Activated CD8-positive, alpha-beta T cell treated with anti-CD3 and anti-CD28 coated beads for 36 hours (primary cell): ENCODE measurements around the gene SH3PXD2B. TPM values are rescaled to one million over a fixed set of nuclear protein-coding genes. Genes with fewer than 3 reads are reported as not detected.
"Not testable (repeated sequence)": the region's sequence is repeated elsewhere in the genome, so short reads cannot be mapped to it uniquely, and the experiment has no call there.

Experiments used
- ATAC-seq: fragments of 200-7000 bp; cut with Tn5 transposase; one replicate; pipeline ENCODE4 v1.10.0; 2021; ENCODE audit warnings: mild to moderate bottlenecking, moderate library complexity
- CTCF ChIA-PET: fragments of 350-600 bp; sonication (Branson Sonifier 250); formaldehyde crosslinking; loops from one replicate; lab custom pipeline; 2021; ENCODE audit warnings: antibody characterized with exemption; lab: Charles Lee
- POLR2A ChIA-PET: fragments of 350-600 bp; sonication (Branson Sonifier 250); formaldehyde crosslinking; loops from one replicate; lab custom pipeline; 2021; ENCODE audit warnings: antibody characterized with exemption; lab: Charles Lee
- DNase-seq: peaks from one replicate; pipeline ENCODE4 v3.0.0-alpha.2; 2020
- H3K27ac Mint-ChIP-seq: one replicate; pipeline ENCODE4 v1.8.0; 2021; ENCODE audit warnings: mild to moderate bottlenecking, mixed read lengths
- H3K27me3 Mint-ChIP-seq: one replicate; pipeline ENCODE4 v1.8.0; 2021; ENCODE audit warnings: mixed read lengths
- H3K36me3 Mint-ChIP-seq: one replicate; pipeline ENCODE4 v1.8.0; 2021; ENCODE audit warnings: low read depth, mixed read lengths
- H3K4me1 Mint-ChIP-seq: one replicate; pipeline ENCODE4 v1.8.0; 2021; ENCODE audit warnings: low read depth, mixed read lengths
- H3K4me3 Mint-ChIP-seq: one replicate; pipeline ENCODE4 v1.8.0; 2021; ENCODE audit warnings: mild to moderate bottlenecking, moderate library complexity, mixed read lengths
- H3K9me3 Mint-ChIP-seq: one replicate; pipeline ENCODE4 v1.8.0; 2021; ENCODE audit warnings: mixed read lengths
- CTCF ChIP-seq: fragments of 200-600 bp; IDR thresholded peaks from one replicate; pipeline ENCODE4 v1.8.0; 2022; ENCODE audit warnings: antibody characterized with exemption, mild to moderate bottlenecking
- intact Hi-C: fragments of 100-400 bp; cut with micrococcal nuclease; formaldehyde crosslinking; loops from one replicate; pipeline ENCODE4 v1.10.0; 2022
- total RNA-seq, 2 experiments: library from RNA; stranded (reverse); gene quantifications; one replicate each; pipeline ENCODE4 v1.2.3, GENCODE V29; 2021

The SH3PXD2B gene
- total RNA-seq, 2 experiments from 2014 or later, result 0.38 to 0.47 TPM

- H3K27ac Mint-ChIP-seq, result no peak overlapping the region
- TF ChIP-seq CTCF, result no peak
- H3K27me3 Mint-ChIP-seq, result peaks cover 2% of the 10 kb centered on the region
- ATAC-seq, result no peak
- no peak overlapping the region for H3K4me3 Mint-ChIP-seq
- H3K36me3 Mint-ChIP-seq, result no peaks in the 10 kb centered on the region
- ChIA-PET POLR2A (no interaction called here), CTCF (no interaction called here)
- intact Hi-C loops, result no loop called here
- no peaks in the 10 kb centered on the region for H3K4me1 Mint-ChIP-seq
- H3K9me3 Mint-ChIP-seq, result no peaks in the 10 kb centered on the region
- no peak for DNase-seq
These were observed 98.3 kb downstream of the SH3PXD2B start for GRCh38 chr5:172356047-172356446.

DNA sequence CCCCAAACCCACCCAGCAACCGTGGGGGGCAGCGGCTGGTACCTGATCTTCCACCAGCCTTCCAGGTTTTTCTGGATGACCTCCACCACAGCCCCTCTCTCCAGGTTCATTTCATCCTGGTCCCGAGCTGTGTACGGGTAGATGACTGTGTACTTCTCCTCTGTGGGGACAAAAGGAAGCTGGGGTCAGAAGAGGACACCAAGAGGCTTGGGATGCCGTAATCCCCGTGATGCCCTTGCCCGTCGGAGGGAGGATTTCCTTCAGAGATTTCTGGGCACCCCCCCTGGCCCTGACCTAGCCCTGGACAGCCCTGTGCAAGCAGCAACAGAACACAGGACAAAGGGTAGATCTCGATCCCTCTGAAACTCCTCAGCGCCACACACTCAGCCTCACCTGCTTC is 100.5 kb downstream of the SH3PXD2B start:
- Mint-ChIP-seq H3K4me3 (no peak overlapping the region), H3K4me1 (no peaks in the 10 kb centered on the region), H3K27me3 (peaks cover 2% of the 10 kb centered on the region), H3K27ac (no peak overlapping the region), H3K36me3 (no peaks in the 10 kb centered on the region), H3K9me3 (no peaks in the 10 kb centered on the region)
- no peak for DNase-seq
- TF ChIP-seq CTCF, result no peak
- no peak for ATAC-seq
- POLR2A ChIA-PET, result no interaction called here
- CTCF ChIA-PET, result no interaction called here
- intact Hi-C loops, result no loop called here

- Mint-ChIP-seq H3K4me3 (no peak overlapping the region), H3K27ac (no peak overlapping the region), H3K4me1 (no peaks in the 10 kb centered on the region), H3K9me3 (no peaks in the 10 kb centered on the region), H3K36me3 (no peaks in the 10 kb centered on the region), H3K27me3 (peaks cover 2% of the 10 kb centered on the region)
- ChIA-PET CTCF (interaction anchor here (1.1 kb wide), 1 partner anchor 179 kb away, joined by 3 read pairs; no protein-coding TSS in a partner anchor), POLR2A (no interaction called here)
- TF ChIP-seq CTCF, result no peak
- ATAC-seq (no peak), DNase-seq (no peak)
- intact Hi-C loops, result no loop called here
These were observed 101.0 kb downstream of the SH3PXD2B start for GRCh38 chr5:172353271-172353812.

DNA sequence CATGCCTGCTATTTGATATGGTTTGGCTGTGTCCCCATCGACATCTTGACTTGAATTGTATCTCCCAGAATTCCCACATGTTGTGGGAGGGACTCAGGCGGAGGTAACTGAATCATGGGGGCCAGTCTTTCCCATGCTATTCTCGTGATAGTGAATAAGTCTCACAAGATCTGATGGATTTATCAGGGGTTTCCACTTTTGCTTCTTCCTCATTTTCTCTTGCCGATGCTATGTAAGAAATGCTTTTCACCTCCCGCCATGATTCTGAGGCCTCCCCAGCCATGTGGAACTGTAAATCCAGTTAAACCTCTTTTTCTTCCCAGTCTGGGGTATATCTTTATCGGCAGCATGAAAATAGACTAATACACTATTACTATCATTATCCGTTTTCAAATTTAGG is 101.8 kb downstream of the SH3PXD2B start:
- intact Hi-C loops, H3K27me3 Mint-ChIP-seq, H3K9me3 Mint-ChIP-seq, H3K4me1 Mint-ChIP-seq, POLR2A ChIA-PET, H3K36me3 Mint-ChIP-seq, DNase-seq, H3K27ac Mint-ChIP-seq, ATAC-seq, H3K4me3 Mint-ChIP-seq: not testable (repeated sequence)
- CTCF ChIA-PET, result interaction anchor here (1.1 kb wide), 1 partner anchor 178 kb away, joined by 3 read pairs; no protein-coding TSS in a partner anchor

- Mint-ChIP-seq H3K36me3 (no peaks in the 10 kb centered on the region), H3K27ac (no peak overlapping the region), H3K27me3 (peaks cover 1% of the 10 kb centered on the region), H3K9me3 (no peaks in the 10 kb centered on the region), H3K4me1 (no peaks in the 10 kb centered on the region), H3K4me3 (no peak overlapping the region)
- CTCF ChIA-PET, result no interaction called here
- POLR2A ChIA-PET, result no interaction called here
- DNase-seq (no peak), ATAC-seq (no peak)
- intact Hi-C loops, result no loop called here
- no peak for TF ChIP-seq CTCF
These were observed 103.0 kb downstream of the SH3PXD2B start for GRCh38 chr5:172351240-172351778.
